ENCODE results near the gene DST. TPM values are rescaled to one million over a fixed set of nuclear protein-coding genes. Genes with fewer than 3 reads are reported as not detected.

The DST gene
- total RNA-seq, 1 experiment from 2014 or later: 219 TPM

- DNase-seq (ENCODE audit: extremely low read depth, low read depth): no peak
These were observed 191.6 kb downstream of the DST start for GRCh38 chr6:56450882-56451739.

GRCh38 chr6:56450376-56450775 lies 192.3 kb downstream of the DST start:
- no peak for DNase-seq (ENCODE audit: extremely low read depth, low read depth)

GRCh38 chr6:56448046-56448445 lies 194.6 kb downstream of the DST start:
- DNase-seq (ENCODE audit: extremely low read depth, low read depth): no peak

GRCh38 chr6:56445818-56446217 lies 196.9 kb downstream of the DST start:
- no peak for DNase-seq (ENCODE audit: extremely low read depth, low read depth)

GRCh38 chr6:56444855-56445254 lies 197.8 kb downstream of the DST start:
- DNase-seq (ENCODE audit: extremely low read depth, low read depth): no peak

GRCh38 chr6:56440551-56440981 lies 202.1 kb downstream of the DST start:
- DNase-seq (ENCODE audit: extremely low read depth, low read depth): no peak

GRCh38 chr6:56437171-56437900 lies 205.4 kb downstream of the DST start:
- DNase-seq (ENCODE audit: extremely low read depth, low read depth): no peak

- no peak for DNase-seq (ENCODE audit: extremely low read depth, low read depth)
These were observed 206.9 kb downstream of the DST start for GRCh38 chr6:56435754-56436153.

- DNase-seq (ENCODE audit: extremely low read depth, low read depth): no peak
These were observed 207.4 kb downstream of the DST start for GRCh38 chr6:56435326-56435725.

- DNase-seq (ENCODE audit: extremely low read depth, low read depth): no peak
These were observed 208.1 kb downstream of the DST start for GRCh38 chr6:56434606-56435005.

GRCh38 chr6:56433119-56433518 lies 209.6 kb downstream of the DST start:
- no peak for DNase-seq (ENCODE audit: extremely low read depth, low read depth)

GRCh38 chr6:56432194-56432593 lies 210.5 kb downstream of the DST start:
- no peak for DNase-seq (ENCODE audit: extremely low read depth, low read depth)

- DNase-seq (ENCODE audit: extremely low read depth, low read depth): no peak
These were observed 211.8 kb downstream of the DST start for GRCh38 chr6:56430629-56431600.

- DNase-seq (ENCODE audit: extremely low read depth, low read depth): no peak
These were observed 218.1 kb downstream of the DST start for GRCh38 chr6:56424542-56425083.

- DNase-seq (ENCODE audit: extremely low read depth, low read depth): no peak
These were observed 218.6 kb downstream of the DST start for GRCh38 chr6:56424064-56424463.

GRCh38 chr6:56420296-56420695 lies 222.4 kb downstream of the DST start:
- DNase-seq (ENCODE audit: extremely low read depth, low read depth): no peak

- DNase-seq (ENCODE audit: extremely low read depth, low read depth): no peak
These were observed 223.5 kb downstream of the DST start for GRCh38 chr6:56419191-56419590.

- no peak for DNase-seq (ENCODE audit: extremely low read depth, low read depth)
These were observed 224.9 kb downstream of the DST start for GRCh38 chr6:56417823-56418222.

GRCh38 chr6:56416247-56416646 lies 226.4 kb downstream of the DST start:
- no peak for DNase-seq (ENCODE audit: extremely low read depth, low read depth)

GRCh38 chr6:56408976-56409375 lies 233.7 kb downstream of the DST start:
- DNase-seq (ENCODE audit: extremely low read depth, low read depth): no peak
